HG03103 (cell line): ENCODE measurements around the gene CACNG6.
"Not testable (repeated sequence)": the region's sequence is repeated elsewhere in the genome, so short reads cannot be mapped to it uniquely, and the experiment has no call there.

Experiments used
- ATAC-seq: cut with Tn5 transposase; IDR thresholded peaks from one replicate; pipeline ENCODE4 v1.9.1; 2021; ENCODE audit warnings: low read depth; ENCODE audit not compliant: unreplicated experiment

The CACNG6 gene

DNA sequence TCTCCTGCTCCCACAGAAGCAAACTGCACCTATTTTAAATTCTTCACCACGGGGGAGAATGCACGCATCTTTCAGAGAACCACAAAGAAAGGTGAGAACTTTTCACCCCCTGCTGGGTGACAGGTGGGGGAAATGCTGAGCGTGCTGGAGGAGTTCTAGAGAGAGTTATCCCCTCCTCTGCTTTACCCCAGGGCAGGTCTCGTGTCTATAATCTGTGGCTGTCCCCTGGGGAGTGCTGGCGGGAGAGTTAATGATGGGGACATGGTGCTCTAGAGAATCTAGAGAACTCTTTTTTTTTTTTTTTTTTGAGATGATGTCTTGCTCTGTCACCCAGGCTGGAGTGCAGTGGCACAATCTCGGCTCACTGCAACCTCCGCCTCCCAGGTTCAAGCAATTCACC, 6.8 kb downstream of the CACNG6 start:
- no peak for ATAC-seq

DNA sequence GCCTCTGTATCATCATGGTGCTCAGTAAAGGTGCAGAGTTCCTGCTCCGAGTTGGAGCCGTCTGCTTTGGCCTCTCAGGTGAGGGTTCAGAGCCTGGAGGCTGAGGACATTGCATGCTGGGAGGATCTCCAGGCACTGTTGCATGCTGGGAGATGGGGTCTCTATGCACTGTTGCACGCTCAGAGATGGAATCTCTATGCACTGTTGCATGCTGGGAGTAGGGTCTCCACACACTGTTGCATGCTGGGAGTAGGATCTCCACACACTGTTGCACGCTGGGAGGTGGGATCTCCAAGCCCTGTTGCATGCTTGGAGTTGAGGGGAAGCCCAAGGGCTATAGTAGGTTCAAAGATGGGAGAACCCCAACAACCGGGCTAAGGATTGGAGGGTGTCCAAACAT, 8.3 kb downstream of the CACNG6 start:
- no peak for ATAC-seq

DNA sequence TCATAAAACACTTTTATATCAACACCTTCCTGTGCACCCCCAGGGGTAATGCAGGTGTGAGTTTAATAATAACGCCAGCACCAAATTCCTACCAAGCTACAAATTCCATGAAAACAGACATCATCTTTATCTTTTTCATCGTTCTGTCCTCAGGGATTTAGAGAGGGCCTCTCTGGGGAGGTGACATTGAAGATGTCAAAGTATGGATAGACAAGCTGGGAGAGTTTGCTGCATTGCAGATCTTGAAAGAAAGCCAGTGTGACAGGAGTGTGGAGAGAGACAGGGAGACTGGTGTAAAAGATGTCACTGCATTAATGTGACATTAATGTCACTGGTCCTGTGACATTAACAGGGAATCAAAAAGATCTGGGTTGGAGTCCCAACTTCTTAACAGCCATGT, 10.1 kb downstream of the CACNG6 start:
- no peak for ATAC-seq

DNA sequence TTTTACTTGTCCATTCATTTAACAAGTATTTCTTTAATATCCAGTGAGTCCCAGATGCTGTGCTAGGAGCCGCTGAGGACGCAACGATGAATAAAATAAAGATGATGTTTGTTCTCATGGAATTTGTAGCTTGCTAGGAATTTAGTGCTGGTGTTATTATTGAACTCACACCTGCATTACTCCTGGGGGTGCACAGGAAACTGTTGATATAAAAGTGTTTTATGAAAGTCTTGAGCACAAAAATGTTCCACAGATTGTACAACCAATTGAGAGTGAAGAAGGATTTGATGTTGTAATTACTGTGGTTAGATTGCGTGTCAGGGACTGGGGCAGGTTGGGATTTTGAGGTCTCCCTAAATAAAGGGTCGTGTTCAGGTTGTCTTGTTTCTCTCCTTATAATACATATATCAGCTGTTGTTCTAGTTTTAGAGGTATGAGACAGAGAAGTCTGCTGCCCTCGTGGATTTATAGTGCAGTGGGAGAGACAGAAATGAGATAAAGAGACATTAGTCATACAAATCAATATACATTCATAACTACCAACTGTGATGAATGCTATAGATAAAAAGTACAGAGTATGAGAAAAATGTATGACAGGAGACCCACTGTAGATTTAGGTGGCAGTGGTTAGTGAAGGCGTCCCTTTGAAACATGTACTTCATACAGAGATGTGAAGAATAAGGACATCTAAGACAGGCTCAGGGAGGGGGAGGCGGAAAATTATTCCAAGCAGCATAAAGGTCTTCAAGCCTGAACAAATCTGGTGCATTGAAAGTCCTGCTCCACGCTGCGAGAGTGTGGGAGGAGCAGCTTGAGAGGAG, 11.3 kb downstream of the CACNG6 start:
- ATAC-seq = no peak

DNA sequence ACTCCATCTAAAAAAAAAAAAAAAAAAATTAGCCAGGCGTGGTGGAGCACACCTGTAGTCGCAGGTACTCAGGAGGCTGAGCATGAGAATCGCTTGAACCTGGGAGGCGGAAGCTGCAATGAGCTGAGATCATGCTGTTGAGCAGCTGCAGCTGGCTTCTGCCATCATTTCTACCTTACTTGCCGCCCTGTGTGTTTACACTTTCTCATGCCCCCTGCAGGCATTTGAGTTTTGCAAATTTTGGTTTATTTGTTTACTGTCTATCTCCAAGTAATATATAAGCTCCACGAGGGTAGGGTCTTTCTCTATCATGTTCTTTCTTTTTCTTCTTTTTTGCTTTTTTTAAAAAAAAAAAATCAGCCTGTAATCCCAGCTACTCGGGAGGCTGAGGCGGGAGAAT, 18.0 kb downstream of the CACNG6 start:
- no peak for ATAC-seq

DNA sequence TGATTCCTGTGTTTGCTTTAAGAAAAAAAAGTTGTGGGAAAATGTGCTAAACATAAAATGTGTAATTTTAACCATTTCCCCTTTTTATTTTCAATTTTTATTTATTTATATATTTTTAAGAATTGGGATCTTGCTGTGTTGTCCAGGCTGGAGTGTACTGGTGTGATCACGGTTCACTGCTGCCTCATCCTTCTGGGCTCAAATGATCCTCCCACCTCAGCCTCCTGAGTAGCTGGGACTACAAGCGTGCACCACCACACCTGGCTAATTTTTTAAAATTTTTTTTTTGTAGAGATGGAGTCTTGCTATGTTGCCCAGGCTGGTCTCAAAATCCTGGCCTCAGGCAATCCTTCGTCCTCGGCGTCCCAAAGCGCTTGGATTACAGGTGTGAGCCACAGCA, 19.0 kb downstream of the CACNG6 start:
- ATAC-seq = no peak

DNA sequence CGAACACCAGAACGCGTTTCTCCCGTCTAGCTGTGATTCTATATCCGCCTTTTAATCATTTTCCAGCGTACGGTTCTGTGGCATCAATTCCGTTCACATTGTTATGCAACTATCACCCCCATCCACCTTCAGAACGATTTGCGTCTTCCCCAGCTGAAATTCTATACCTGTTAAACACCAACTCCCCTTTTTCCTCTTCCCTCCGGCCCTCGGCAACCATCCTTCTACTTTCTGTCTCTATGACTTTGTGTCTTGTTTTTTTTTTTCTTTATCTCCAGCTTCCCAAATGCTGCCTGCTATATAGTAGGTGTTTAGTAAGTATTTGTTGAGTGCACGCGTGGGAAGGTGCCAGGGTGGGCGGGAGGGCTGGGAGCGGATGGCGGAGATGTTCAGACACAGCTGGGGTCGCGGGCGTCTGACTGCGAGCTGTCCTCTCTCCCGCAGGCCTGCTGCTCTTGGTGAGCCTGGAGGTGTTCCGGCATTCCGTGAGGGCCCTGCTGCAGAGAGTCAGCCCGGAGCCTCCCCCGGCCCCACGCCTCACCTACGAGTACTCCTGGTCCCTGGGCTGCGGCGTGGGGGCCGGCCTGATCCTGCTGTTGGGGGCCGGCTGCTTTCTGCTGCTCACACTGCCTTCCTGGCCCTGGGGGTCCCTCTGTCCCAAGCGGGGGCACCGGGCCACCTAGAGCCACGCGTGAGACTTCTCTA, 20.2 kb downstream of the CACNG6 start:
- no peak for ATAC-seq

DNA sequence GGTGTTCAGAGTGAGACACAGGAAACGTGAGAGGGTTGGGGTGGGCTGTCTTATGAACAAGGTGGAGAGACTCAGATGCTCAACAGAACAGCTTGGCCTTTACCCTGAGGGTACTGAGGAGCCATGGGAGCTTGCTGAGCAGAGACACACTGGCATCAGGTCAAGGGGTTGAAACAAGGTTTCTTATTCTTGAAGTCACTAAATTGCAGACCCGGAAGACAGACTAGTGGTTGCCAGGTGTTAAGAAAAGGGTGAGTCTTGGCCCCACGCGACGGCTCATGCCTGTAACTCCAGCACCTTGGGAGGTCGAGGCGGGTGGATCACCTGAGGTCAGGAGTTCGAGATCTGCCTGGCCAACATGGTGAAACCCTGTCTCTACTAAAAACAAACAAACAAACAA, 22.4 kb downstream of the CACNG6 start:
- ATAC-seq = no peak

DNA sequence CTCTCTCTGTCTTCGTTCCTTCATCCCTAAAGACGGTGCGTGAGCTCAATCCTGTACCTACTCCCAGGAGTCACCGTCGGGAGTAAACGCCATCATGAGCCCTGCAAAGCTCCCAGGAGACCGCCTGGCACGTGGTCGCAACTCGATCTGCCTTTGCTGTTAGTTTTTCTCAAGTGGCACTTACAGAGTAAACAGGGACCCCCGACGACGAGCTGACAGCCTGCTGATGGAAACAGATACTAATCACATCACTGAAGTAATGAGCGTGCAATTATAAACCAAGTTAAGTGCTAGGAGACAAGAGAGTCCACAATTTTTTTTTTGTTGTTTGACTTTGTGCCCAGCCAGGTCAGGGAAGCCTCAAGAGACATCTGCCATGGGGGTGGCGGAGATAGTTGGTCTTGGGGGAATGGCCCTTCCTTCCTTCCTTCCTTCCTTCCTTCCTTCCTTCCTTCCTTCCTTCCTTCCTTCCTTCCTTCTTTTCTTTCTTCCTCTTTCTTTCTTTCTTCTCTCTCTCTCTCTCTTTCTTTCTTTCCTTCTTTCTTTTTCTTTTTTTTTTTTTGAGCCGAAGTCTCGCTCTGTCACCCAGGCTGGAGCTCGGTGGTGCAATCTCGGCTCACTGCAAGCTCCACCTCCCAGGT, 23.6 kb downstream of the CACNG6 start:
- ATAC-seq = no peak

DNA sequence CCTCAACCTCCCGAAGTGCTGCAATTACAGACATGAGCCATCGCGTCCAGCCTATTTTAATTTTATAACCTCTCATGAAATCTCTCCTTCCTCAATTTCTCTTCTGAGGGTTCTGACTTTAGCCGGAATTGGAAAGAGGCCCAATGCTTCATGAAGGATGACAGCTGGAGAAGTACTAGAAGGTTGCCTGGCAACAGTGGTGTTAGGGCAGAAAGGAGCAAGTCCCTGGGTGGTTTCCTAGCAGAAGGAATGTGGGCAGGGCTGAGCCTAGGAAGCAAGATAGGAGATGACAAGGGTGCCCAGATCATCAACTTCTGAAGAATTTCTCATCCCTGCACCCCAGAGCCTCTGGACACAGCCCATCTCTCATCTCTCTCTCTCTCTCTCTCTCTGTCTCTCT, 25.8 kb downstream of the CACNG6 start:
- ATAC-seq = no peak

DNA sequence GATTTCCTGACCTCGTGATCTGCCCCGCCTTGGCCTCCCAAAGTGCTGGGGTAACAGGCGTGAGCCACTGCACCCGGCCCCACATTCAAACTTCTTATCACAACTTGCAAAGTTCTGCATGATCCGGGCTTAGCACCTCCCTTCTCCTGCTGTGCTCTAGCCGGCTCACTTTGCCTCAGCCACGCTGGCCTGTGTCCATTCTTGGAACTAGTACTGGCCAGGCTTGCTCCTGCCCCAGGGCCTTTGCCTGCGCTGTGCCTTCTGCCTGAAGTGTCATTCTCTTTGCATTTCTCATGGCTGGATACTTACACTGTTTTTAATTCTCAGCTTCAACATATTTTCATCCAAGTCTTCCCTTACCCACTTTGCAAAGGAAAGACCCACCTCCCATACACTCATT, 29.9 kb downstream of the CACNG6 start:
- ATAC-seq = no peak

DNA sequence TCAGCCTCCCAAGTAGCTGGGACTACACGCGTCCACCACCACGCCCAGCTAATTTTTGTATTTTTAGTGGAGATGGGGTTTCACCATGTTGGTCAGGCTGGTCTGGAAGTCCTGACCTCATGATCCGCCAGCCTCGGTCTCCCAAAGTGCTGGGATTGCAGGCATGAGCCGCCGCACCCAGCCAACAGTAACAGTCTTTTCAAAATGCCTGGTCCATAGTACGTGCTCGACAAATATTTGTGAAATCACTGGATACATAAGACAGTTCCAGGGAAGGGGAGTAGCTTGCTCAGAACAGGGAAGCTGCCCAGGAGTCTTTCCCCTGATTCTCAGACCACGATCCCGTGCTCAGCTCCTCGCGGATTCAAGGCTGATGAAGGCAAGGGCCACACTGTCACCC, 30.5 kb downstream of the CACNG6 start:
- no peak for ATAC-seq

DNA sequence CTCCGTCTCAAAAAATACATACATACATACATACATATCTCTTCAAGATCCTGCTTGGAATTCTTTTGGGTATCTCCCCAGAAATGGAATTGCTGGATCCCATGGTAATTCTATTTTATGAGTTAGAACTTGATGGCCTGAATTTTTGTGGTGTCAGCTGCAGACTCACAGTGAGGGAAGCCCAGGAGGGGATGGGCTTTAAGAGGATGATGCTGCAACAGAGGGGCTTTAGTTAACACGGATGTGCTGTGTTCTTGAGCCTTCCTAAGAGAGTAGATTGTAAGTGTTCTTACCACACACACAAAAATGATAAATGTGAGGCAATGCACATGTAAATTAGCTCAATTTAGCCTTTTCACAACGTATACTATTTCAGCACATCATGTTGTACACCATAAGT, 31.8 kb downstream of the CACNG6 start:
- no peak for ATAC-seq

DNA sequence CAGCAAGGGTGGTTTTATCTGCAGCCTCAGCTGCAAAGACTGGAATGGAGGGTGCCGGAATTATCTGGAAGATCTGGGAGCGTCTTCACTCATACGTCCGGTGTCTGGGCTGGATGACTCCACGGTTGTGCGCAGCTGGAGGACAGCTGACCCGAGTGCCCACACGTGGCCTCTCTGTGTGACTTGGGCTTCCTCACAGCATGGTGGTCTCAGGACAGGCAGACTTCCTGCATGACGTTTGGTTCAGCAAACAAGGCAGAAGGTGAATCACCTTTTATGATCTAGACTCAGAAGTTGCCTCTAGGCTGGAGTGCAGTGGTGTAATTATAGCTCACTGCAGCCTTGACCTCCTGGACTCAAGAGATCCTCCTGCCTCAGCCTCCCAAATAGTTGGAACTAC, 33.2 kb downstream of the CACNG6 start:
- no peak for ATAC-seq

DNA sequence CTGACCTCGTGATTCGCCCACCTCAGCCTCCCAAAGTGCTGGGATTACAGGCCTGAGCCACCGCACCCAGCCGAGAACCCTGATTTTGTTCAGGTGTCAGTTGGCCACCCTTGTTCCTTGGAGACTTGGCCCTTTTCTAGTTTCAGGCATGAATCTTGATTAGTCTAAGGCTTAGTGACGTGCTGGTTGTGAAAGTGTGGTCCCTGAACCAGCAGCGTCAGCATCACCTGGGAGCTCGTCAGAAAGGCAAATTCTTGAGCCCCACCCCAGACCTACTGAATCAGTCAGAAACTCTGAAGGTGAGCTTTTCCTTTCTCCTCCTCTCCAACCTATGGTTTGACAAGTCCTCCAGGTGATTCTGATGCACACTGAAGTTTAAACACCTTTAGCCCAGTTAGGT, 35.2 kb downstream of the CACNG6 start:
- no peak for ATAC-seq

DNA sequence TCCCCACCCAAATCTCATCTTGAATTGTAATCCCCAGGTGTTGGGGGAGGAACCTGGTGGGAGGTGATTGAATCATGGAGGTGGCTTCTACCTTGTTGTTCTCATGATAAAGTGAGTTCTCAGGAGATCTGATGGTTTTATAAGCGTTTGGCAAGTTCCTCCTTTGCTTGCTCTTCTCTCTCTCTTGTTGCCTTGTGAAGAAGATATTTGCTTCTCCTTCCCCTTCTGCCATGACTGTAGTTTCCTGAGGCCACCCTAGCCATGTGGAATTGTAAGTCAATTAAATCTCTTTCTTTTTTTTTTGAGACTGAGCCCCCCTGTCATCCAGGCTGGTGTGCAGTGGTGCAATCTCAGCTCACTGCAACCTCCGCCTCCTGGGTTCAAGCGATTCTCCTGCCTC, 37.9 kb downstream of the CACNG6 start:
- ATAC-seq = no peak

DNA sequence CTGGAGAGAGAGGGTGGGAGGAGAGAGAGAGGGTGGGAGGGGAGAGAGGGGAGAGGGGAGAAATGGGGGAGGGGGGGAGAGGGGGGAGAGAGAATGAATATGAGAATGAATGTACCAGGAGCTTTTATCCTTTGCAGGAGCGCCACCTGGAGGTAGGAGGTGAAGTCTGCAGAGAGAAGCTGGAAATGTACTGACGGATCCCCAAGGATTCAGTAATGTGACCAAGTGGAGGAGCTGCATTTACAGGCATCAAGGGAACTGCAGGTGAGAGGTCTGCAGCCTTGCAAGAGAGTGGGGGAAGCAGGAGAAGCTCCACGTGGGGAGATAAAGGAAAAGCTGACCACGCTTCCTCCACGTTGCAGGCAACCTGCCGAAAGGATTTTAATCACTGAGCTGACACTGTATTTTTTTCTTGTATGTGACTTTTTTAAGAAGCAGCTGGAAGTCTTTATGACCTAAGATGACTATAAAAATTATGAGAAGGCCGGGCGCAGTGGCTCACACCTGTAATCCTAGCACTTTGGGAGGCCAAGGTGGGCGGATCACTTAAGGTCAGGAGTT, 38.6 kb downstream of the CACNG6 start:
- ATAC-seq = no peak

DNA sequence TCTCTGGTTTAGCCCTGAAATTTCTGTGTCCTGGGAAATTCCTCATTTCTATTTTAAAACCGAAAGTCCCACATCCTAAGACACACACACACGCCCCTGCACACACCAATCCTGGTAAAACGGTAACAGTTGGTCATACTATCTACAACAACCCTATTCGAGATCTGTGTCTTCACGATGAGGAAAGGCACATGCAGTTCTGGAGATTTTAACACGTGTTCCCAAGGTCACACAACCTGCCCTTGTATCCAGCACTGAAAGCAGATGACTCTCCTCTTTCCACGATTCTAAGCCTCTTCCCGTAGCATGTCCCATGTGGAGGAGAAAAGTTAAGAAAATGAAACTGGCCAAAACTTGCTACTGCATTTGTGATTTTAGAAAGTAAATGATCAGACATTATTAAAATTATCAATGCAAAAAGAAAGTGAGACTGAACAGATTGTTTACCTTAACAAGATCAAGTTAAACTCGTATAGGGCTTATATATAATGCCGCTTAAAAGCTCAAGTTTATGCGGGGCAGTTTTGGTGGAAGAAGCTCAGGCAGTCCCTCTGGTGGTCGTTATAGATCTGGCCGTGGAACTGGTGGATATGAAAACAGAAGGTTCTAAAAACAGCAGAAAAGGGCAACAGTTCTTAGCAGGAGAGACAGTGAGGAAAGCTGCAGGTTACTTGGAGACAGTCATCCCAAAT, 39.6 kb downstream of the CACNG6 start:
- no peak for ATAC-seq

DNA sequence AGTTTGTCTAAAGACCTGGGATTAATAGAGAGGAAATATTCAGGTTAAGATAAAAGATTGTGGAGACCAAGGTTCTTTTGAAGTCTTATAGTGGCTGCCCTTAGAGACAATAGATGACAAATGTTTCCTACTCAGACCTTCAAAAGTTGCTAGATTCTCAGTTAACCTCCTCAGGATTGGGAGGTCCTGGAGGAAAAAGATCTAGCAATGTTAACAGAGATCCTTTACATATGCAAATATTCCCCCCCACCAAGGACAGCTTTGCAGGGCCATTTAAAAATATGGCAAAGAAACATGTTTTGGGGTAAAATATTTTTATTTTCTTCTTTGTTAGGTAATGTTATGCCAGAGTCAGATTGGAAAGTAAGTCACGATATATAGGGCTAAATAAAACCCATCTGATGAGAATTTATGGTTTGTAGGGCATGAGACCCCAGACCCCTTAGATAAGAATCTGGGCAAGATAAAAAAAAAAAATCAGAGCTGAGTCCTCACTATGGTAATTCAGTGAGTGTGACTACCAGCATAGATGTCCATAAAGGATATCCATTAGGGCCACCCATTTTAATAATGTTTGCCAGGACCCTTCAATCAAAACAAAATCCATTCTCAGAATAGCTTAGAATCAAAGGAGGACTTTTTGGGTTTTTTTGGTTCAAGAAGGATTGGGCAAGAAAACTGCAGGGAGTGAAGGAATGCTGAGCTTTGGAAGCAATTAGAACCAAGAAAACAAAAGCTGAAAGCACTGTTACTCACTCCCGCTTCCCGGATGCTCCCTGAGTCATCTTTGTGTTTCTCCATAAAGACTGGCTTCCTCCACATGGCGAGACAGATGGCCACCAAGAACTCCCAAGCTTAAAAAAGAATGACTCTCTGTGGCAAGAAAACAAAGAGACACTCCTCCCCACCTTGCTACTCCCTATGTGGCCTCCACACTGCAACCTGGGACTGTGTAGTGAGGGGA, 44.1 kb downstream of the CACNG6 start:
- no peak for ATAC-seq

DNA sequence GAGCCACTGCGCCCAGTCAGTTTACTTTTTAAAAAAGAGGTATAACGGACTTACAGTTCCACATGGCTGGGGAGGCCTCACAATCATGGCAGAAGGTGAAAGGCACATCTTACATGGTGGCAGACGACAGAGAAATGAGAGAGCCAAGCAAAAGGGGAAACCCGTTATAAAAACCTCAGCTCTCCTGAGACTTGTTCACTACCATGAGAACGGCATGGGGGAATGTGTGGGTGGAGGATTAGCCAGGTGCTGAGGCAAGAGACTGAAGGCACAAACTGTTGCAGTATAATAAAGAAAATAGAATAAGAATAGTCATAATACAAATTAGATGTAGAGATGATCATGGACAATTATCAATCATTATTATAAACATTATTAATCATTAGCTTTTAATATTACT, 45.1 kb downstream of the CACNG6 start:
- ATAC-seq = not testable (repeated sequence)
